ENCODE data around the gene MZF1. TPM values are rescaled to one million over a fixed set of nuclear protein-coding genes. Genes with fewer than 3 reads are reported as not detected.
A peak's percentile ranks its signal among the peaks of the same experiment; 100 is the strongest.
"Not testable (repeated sequence)": the region's sequence is repeated elsewhere in the genome, so short reads cannot be mapped to it uniquely, and the experiment has no call there.

Gene MZF1
- total and polyA plus RNA-seq, 9 donors, result 8.1 to 21.4 (median 16.2) TPM

- H3K27ac ChIP-seq (ENCODE audit: low read length), result no peak overlapping the region
- DNase-seq, result peak; percentile 8
- H3K4me3 ChIP-seq (ENCODE audit: low read length), result no peak overlapping the region
- H3K27me3 ChIP-seq (ENCODE audit: control insufficient read depth, insufficient read depth, low read length), result no peaks in the 10 kb centered on the region
- H3K9me3 ChIP-seq (replicated peaks; ENCODE audit: control insufficient read depth, low read depth, low read length), result no peaks in the 10 kb centered on the region
- WGBS (ENCODE audit: insufficient coverage), result 86% methylated on average over 1 of the region's 11 CpGs
- H3K36me3 ChIP-seq (ENCODE audit: control insufficient read depth, insufficient read depth, low read length), result peaks cover 78% of the 10 kb centered on the region
- peaks cover 31% of the 10 kb centered on the region for H3K4me1 ChIP-seq (ENCODE audit: control insufficient read depth, insufficient read depth, low read length)
Measured at GRCh38 chr19:58549664-58550361, 23.3 kb downstream of the MZF1 start.

DNA sequence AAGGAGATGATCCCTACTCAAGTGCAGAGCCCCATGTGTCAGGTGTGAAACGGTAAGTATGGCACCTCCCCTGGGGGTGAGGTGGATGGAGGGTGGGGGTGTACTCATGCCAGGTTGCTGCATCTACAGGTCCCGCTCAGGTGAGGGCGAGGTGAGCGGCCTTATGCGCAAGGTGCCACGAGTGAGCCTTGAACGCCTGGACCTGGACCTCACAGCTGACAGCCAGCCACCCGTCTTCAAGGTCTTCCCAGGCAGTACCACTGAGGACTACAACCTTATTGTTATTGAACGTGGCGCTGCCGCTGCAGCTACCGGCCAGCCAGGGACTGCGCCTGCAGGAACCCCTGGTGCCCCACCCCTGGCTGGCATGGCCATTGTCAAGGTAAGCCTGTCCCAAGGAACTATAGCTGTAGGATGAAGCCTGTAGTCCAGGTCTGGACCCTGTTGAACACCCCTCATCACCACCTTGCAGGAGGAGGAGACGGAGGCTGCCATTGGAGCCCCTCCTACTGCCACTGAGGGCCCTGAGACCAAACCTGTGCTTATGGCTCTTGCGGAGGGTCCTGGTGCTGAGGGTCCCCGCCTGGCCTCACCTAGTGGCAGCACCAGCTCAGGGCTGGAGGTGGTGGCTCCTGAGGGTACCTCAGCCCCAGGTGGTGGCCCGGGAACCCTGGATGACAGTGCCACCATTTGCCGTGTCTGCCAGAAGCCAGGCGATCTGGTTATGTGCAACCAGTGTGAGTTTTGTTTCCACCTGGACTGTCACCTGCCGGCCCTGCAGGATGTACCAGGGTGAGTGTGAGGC lies 24.1 kb downstream of the MZF1 start:
- no peaks in the 10 kb centered on the region for H3K27me3 ChIP-seq (ENCODE audit: control insufficient read depth, insufficient read depth, low read length)
- 89% methylated on average over 16 of the region's 20 CpGs for WGBS (ENCODE audit: insufficient coverage)
- H3K9me3 ChIP-seq (replicated peaks; ENCODE audit: control insufficient read depth, low read depth, low read length), result no peaks in the 10 kb centered on the region
- H3K4me3 ChIP-seq (ENCODE audit: low read length), result no peak overlapping the region
- no peak overlapping the region for H3K27ac ChIP-seq (ENCODE audit: low read length)
- H3K36me3 ChIP-seq (ENCODE audit: control insufficient read depth, insufficient read depth, low read length), result peaks cover 78% of the 10 kb centered on the region
- DNase-seq, result no peak
- peaks cover 26% of the 10 kb centered on the region for H3K4me1 ChIP-seq (ENCODE audit: control insufficient read depth, insufficient read depth, low read length)

DNA sequence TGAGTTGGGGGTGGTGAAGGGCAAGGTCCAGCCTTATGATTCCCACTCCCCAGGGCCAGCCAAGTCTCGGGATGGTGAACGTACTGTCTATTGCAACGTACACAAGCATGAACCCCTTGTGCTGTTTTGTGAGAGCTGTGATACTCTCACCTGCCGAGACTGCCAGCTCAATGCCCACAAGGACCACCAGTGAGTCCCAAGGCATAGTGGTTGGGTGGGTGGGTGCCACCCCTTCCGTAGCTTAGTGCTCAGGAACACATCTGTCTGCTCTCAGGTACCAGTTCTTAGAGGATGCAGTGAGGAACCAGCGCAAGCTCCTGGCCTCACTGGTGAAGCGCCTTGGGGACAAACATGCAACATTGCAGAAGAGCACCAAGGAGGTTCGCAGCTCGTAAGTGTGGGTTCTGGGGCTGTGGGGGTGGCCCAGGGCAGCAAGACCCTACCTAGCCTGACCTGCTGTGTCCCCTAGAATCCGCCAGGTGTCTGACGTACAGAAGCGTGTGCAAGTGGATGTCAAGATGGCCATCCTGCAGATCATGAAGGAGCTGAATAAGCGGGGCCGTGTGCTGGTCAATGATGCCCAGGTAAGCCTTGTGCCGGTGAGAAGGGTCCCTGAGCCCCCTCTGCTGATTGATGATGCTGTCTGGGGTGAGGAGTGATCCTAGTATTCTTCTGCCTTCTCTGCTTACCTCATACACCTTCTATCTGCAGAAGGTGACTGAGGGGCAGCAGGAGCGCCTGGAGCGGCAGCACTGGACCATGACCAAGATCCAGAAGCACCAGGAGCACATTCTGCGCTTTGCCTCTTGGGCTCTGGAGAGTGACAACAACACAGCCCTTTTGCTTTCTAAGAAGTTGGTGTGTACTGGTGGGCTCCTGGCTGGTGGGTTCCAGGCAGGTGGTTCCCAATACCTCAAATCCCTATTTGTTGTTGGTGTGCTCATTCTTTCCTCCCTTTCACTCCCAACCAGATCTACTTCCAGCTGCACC lies 25.5 kb downstream of the MZF1 start:
- Histone ChIP-seq H3K27me3 (ENCODE audit: control insufficient read depth, insufficient read depth, low read length) (no peaks in the 10 kb centered on the region), H3K4me3 (ENCODE audit: low read length) (no peak overlapping the region), H3K4me1 (ENCODE audit: control insufficient read depth, insufficient read depth, low read length) (peaks cover 25% of the 10 kb centered on the region), H3K27ac (ENCODE audit: low read length) (no peak overlapping the region), H3K36me3 (ENCODE audit: control insufficient read depth, insufficient read depth, low read length) (peaks cover 74% of the 10 kb centered on the region), H3K9me3 (replicated peaks; ENCODE audit: control insufficient read depth, low read depth, low read length) (no peaks in the 10 kb centered on the region)
- WGBS (ENCODE audit: insufficient coverage), result 88% methylated on average over 9 of the region's 18 CpGs
- DNase-seq, result peak; percentile 6

DNA sequence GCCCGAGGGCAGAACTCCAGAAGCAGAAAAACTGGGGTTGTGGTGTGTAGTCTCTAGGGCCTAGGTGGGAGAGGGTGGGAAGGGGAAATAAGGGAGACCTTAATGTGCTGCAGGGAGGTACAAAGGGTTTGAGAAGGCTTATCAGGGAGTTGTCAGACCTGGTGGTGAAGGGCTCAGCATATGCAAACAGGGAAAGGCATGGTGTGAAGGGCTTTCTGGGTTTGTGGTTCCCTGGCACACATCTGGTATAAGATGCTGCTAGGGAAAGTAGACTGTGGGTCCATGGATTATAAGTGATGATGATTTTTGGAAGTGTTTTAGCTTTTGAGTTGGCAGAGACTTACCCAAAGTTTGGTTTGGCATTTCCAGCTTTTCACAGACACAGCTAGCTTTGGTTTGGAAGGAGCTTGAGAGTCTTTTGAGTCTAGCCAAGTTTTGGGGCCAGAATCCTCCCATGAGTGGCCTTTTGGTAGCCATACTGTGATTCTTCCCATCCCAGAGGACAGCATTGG lies 27.1 kb downstream of the MZF1 start:
- no peak overlapping the region for H3K27ac ChIP-seq (ENCODE audit: low read length)

GRCh38 chr19:58545286-58546018 lies 27.7 kb downstream of the MZF1 start:
- Histone ChIP-seq H3K9me3 (replicated peaks; ENCODE audit: control insufficient read depth, low read depth, low read length) (no peaks in the 10 kb centered on the region), H3K27me3 (ENCODE audit: control insufficient read depth, insufficient read depth, low read length) (peaks cover 2% of the 10 kb centered on the region), H3K27ac (ENCODE audit: low read length) (peak overlapping the region; percentile 25), H3K4me3 (ENCODE audit: low read length) (peak overlapping the region; percentile 87), H3K4me1 (ENCODE audit: control insufficient read depth, insufficient read depth, low read length) (peaks cover 25% of the 10 kb centered on the region), H3K36me3 (ENCODE audit: control insufficient read depth, insufficient read depth, low read length) (peaks cover 53% of the 10 kb centered on the region)
- 7% methylated on average over 18 of the region's 21 CpGs for WGBS (ENCODE audit: insufficient coverage)
- DNase-seq, result peak; percentile 24

More for the DNA sequence above, 27.1 kb downstream of the MZF1 start:
- Histone ChIP-seq H3K9me3 (replicated peaks; ENCODE audit: control insufficient read depth, low read depth, low read length) (no peaks in the 10 kb centered on the region), H3K4me3 (ENCODE audit: low read length) (peak overlapping the region; percentile 87), H3K4me1 (ENCODE audit: control insufficient read depth, insufficient read depth, low read length) (peaks cover 25% of the 10 kb centered on the region), H3K27me3 (ENCODE audit: control insufficient read depth, insufficient read depth, low read length) (no peaks in the 10 kb centered on the region), H3K36me3 (ENCODE audit: control insufficient read depth, insufficient read depth, low read length) (peaks cover 59% of the 10 kb centered on the region)
- DNase-seq, result peak; percentile 12
- 0% methylated on average over 1 of the region's 1 CpG for WGBS (ENCODE audit: insufficient coverage)

DNA sequence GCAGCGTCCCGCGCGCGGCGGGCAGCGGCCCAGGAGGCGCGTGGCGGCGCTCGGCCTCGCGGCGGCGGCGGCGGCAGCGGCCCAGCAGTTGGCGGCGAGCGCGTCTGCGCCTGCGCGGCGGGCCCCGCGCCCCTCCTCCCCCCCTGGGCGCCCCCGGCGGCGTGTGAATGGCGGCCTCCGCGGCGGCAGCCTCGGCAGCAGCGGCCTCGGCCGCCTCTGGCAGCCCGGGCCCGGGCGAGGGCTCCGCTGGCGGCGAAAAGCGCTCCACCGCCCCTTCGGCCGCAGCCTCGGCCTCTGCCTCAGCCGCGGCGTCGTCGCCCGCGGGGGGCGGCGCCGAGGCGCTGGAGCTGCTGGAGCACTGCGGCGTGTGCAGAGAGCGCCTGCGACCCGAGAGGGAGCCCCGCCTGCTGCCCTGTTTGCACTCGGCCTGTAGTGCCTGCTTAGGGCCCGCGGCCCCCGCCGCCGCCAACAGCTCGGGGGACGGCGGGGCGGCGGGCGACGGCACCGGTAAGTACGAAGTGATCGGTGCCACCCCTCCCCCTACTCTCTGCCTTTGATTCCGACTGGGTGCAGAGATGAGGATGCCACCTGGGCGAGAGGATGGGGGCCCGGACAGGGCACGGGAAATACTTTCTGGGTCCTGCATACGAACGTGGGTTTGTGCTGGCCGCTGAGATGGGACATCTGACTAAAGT lies 28.4 kb downstream of the MZF1 start:
- H3K27ac ChIP-seq (ENCODE audit: low read length), result peak overlapping the region; percentile 97
- no peak for DNase-seq
- peak overlapping the region; percentile 87 for H3K4me3 ChIP-seq (ENCODE audit: low read length)
- peaks cover 46% of the 10 kb centered on the region for H3K36me3 ChIP-seq (ENCODE audit: control insufficient read depth, insufficient read depth, low read length)
- H3K4me1 ChIP-seq (ENCODE audit: control insufficient read depth, insufficient read depth, low read length), result peaks cover 25% of the 10 kb centered on the region
- under 1% methylated on average over 76 of the region's 92 CpGs for WGBS (ENCODE audit: insufficient coverage)
- no peaks in the 10 kb centered on the region for H3K9me3 ChIP-seq (replicated peaks; ENCODE audit: control insufficient read depth, low read depth, low read length)
- H3K27me3 ChIP-seq (ENCODE audit: control insufficient read depth, insufficient read depth, low read length), result peaks cover 5% of the 10 kb centered on the region

GRCh38 chr19:58543826-58544590 lies 29.1 kb downstream of the MZF1 start, which contains the start of gene TRIM28:
Gene TRIM28 (plus strand): TSS chr19:58544064. CDS start chr19:58544758, 694 bp downstream.
- Histone ChIP-seq H3K27me3 (ENCODE audit: control insufficient read depth, insufficient read depth, low read length) (peaks cover 12% of the 10 kb centered on the region), H3K4me3 (ENCODE audit: low read length) (peak within 1 kb of the TSS; percentile 87), H3K9me3 (replicated peaks; ENCODE audit: control insufficient read depth, low read depth, low read length) (no peaks in the 10 kb centered on the region), H3K36me3 (ENCODE audit: control insufficient read depth, insufficient read depth, low read length) (peaks cover 39% of the 10 kb centered on the region), H3K27ac (ENCODE audit: low read length) (peak within 1 kb of the TSS; percentile 97), H3K4me1 (ENCODE audit: control insufficient read depth, insufficient read depth, low read length) (peaks cover 25% of the 10 kb centered on the region)
- peak; percentile 99 for DNase-seq
- under 1% methylated on average over 55 of the region's 73 CpGs for WGBS (ENCODE audit: insufficient coverage)

DNA sequence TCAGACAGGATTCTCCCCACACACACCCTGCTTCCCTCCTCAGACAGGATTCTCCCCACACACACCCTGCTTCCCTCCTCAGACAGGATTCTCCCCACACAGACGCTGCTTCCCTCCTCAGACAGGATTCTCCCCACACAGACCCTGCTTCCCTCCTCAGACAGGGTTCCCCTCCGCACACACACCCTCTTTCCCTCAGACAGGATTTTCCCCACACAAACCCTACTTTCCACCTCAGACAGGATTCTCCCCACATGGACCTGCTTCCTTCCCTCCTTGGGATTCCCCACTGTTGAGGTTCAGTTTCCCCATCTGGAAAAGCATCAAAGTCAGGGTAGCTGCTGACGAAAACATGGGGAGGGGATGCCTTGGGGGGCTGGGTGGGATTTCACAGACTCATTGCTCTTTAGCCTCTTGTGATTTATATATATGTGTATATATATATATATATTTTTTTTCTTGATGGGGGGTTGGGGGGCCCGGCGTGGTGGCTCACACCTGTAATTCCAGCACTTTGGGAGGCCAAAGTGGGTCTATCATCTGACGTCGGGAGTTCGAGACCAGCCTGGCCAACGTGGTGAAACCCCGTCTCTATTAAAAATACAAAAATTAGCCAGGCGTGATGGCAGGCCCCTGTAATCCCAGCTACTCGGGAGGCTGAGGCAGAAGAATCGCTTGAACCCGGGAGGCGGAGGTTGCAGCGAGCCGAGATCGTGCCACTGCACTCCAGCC lies 30.3 kb downstream of the MZF1 start:
- peak; percentile 20 for DNase-seq
- WGBS (ENCODE audit: insufficient coverage), result 86% methylated on average over 12 of the region's 18 CpGs
- not testable (repeated sequence) for H3K9me3 ChIP-seq (replicated peaks; ENCODE audit: control insufficient read depth, low read depth, low read length); H3K4me3 ChIP-seq (ENCODE audit: low read length)
- peak overlapping the region; percentile 97 for H3K27ac ChIP-seq (ENCODE audit: low read length)
- peaks cover 33% of the 10 kb centered on the region for H3K4me1 ChIP-seq (ENCODE audit: control insufficient read depth, insufficient read depth, low read length)
- peaks cover 20% of the 10 kb centered on the region for H3K27me3 ChIP-seq (ENCODE audit: control insufficient read depth, insufficient read depth, low read length)
- H3K36me3 ChIP-seq (ENCODE audit: control insufficient read depth, insufficient read depth, low read length), result peaks cover 27% of the 10 kb centered on the region

Measured in muscle of leg (tissue), 11 donors.